GM23338 (cell line): ENCODE data around the gene SRP54. TPM values are rescaled to one million over a fixed set of nuclear protein-coding genes. Genes with fewer than 3 reads are reported as not detected.
A peak's percentile ranks its signal among the peaks of the same experiment; 100 is the strongest.

Source experiments
- ATAC-seq: fragments of 200-7000 bp; cut with Tn5 transposase; 3 replicates; pipeline ENCODE4 v1.9.1; 2020
- DNase-seq: peaks from one replicate; pipeline ENCODE4 v3.0.0-alpha.2; 2015; ENCODE audit warnings: low spot score
- H2AFZ ChIP-seq: fragments of 200-600 bp; sonication (generic); 2 replicates; pipeline ENCODE4 v1.8.0; 2016; ENCODE audit warnings: antibody characterized with exemption, mild to moderate bottlenecking, moderate library complexity
- H3F3A ChIP-seq: fragments of 200-600 bp; sonication (generic); replicated peaks from 2 replicates; pipeline ENCODE4 v1.8.0; 2017; ENCODE audit warnings: antibody characterized with exemption, mixed run types, low read depth
- H3K27ac ChIP-seq: fragments of 200-600 bp; sonication (generic); 2 replicates; pipeline ENCODE4 v1.6.1; 2016; ENCODE audit warnings: low read depth
- H3K27me3 ChIP-seq: fragments of 200-600 bp; sonication (generic); 2 replicates; pipeline ENCODE4 v1.8.0; 2016; ENCODE audit warnings: mild to moderate bottlenecking, mixed run types, moderate library complexity; ENCODE audit not compliant: insufficient read depth
- H3K36me3 ChIP-seq: fragments of 200-600 bp; sonication (generic); 2 replicates; pipeline ENCODE4 v1.8.0; 2016; ENCODE audit warnings: mild to moderate bottlenecking; ENCODE audit not compliant: insufficient read depth
- H3K4me1 ChIP-seq: fragments of 200-600 bp; sonication (generic); 2 replicates; pipeline ENCODE4 v1.8.0; 2016; ENCODE audit warnings: mild to moderate bottlenecking, moderate library complexity; ENCODE audit not compliant: insufficient read depth
- H3K4me2 ChIP-seq: fragments of 200-600 bp; sonication (generic); 2 replicates; pipeline ENCODE4 v1.7.1; 2017; ENCODE audit warnings: mixed run types
- H3K4me3 ChIP-seq: fragments of 200-600 bp; sonication (generic); 2 replicates; pipeline ENCODE4 v1.6.1; 2016; ENCODE audit warnings: mixed run types
- H3K79me2 ChIP-seq: fragments of 200-600 bp; sonication (generic); replicated peaks from 2 replicates; pipeline ENCODE4 v1.8.0; 2017; ENCODE audit warnings: mild to moderate bottlenecking; ENCODE audit not compliant: insufficient read depth
- H3K9me2 ChIP-seq: fragments of 200-600 bp; sonication (generic); 2 replicates; pipeline ENCODE4 v1.8.0; 2017; ENCODE audit not compliant: insufficient read depth
- H4K20me1 ChIP-seq: fragments of 200-600 bp; sonication (generic); replicated peaks from 2 replicates; pipeline ENCODE4 v1.8.0; 2017; ENCODE audit warnings: mild to moderate bottlenecking; ENCODE audit not compliant: insufficient read depth
- H3K27ac Mint-ChIP-seq: 2 replicates; pipeline ENCODE4 v1.8.0; 2020; ENCODE audit warnings: inconsistent platforms, mild to moderate bottlenecking, moderate library complexity, mixed read lengths
- H3K27me3 Mint-ChIP-seq: 3 replicates; pipeline ENCODE4 v1.8.0; 2022; ENCODE audit warnings: low read depth, mild to moderate bottlenecking, moderate library complexity, mixed read lengths, inconsistent platforms; ENCODE audit not compliant: insufficient read depth, poor library complexity
- H3K36me3 Mint-ChIP-seq: 3 replicates; pipeline ENCODE4 v1.8.0; 2021; ENCODE audit warnings: low read depth, mild to moderate bottlenecking, inconsistent platforms, moderate library complexity, mixed read lengths
- H3K4me1 Mint-ChIP-seq: 3 replicates; pipeline ENCODE4 v1.8.0; 2020; ENCODE audit warnings: mild to moderate bottlenecking, inconsistent platforms, mixed read lengths
- H3K4me3 Mint-ChIP-seq: 3 replicates; pipeline ENCODE4 v1.8.0; 2021; ENCODE audit warnings: moderate library complexity, mild to moderate bottlenecking, inconsistent platforms, mixed read lengths
- H3K9me3 Mint-ChIP-seq: 3 replicates; pipeline ENCODE4 v1.8.0; 2020; ENCODE audit warnings: moderate library complexity, mild to moderate bottlenecking, inconsistent platforms, mixed read lengths
- CREB1 ChIP-seq: fragments of 250-450 bp; sonication (Bioruptor Pico); IDR thresholded peaks from 2 replicates; pipeline ENCODE4 v1.5.0; 2020; ENCODE audit warnings: low read depth, mild to moderate bottlenecking, moderate library complexity
- CTCF ChIP-seq, 2 experiments: fragments of 200-600 bp in 1 of 2; sonication (generic) in 1 of 2; conservative IDR thresholded peaks; 2 replicates each; pipeline versions ENCODE4 v1.5.1 to v1.6.1; 2016 to 2017; ENCODE audit warnings: antibody characterized with exemption in 2 of 2, low read depth in 2 of 2, mild to moderate bottlenecking in 2 of 2, moderate library complexity in 1 of 2
- EZH2 ChIP-seq: fragments of 200-600 bp; sonication (generic); IDR thresholded peaks from one replicate; pipeline ENCODE4 v1.8.0; 2017; ENCODE audit warnings: antibody characterized with exemption, mild to moderate bottlenecking, low read depth; ENCODE audit not compliant: unreplicated experiment
- EZH2phosphoT487 ChIP-seq: fragments of 200-600 bp; sonication (generic); IDR thresholded peaks from one replicate; pipeline ENCODE4 v1.8.1; 2018; ENCODE audit warnings: antibody characterized with exemption; ENCODE audit not compliant: unreplicated experiment
- JUNB ChIP-seq: IDR thresholded peaks from one replicate; pipeline ENCODE4 v1.6.1; 2016; ENCODE audit warnings: antibody characterized with exemption; ENCODE audit not compliant: unreplicated experiment
- POLR2AphosphoS5 ChIP-seq: IDR thresholded peaks from 2 replicates; pipeline ENCODE4 v1.6.1; 2016; ENCODE audit warnings: antibody characterized with exemption, low read depth
- ZNF114 ChIP-seq: fragments of 250-450 bp; sonication (Bioruptor Pico); IDR thresholded peaks from 2 replicates; pipeline ENCODE4 v1.5.0; 2020; ENCODE audit warnings: mild to moderate bottlenecking, moderate library complexity
- ZNF331 ChIP-seq: fragments of 250-450 bp; sonication (Bioruptor Pico); IDR thresholded peaks from 2 replicates; pipeline ENCODE4 v1.5.0; 2020; ENCODE audit warnings: low read depth, mild to moderate bottlenecking, moderate library complexity
- ZNF462 ChIP-seq: fragments of 250-450 bp; sonication (Bioruptor Pico); IDR thresholded peaks from 2 replicates; pipeline ENCODE4 v1.5.0; 2020; ENCODE audit warnings: mild to moderate bottlenecking, moderate library complexity
- long read RNA-seq: library from polyadenylated mRNA; unstranded; transcript quantifications from one replicate; pipeline ENCODE4 v2.0.0, GENCODE V29; 2020; ENCODE audit not compliant: unreplicated experiment
- polyA plus RNA-seq: library from polyadenylated mRNA; unstranded; fragments of >200 nt; fragmentation: Nextera tagmentation; extraction: Ambion mirVana; gene quantifications from 2 replicates; pipeline ENCODE4 v1.2.1, GENCODE V29; 2016
- total RNA-seq: library from RNA; depleted of rRNA; stranded (reverse); fragments of >200 nt; shearing (Covaris generic); gene quantifications from 2 replicates; pipeline ENCODE4 v1.2.3, GENCODE V29; 2014; rRNA removed
- TF ChIP-seq, protein P1 (sequence below): IDR thresholded peaks from 2 replicates; pipeline ENCODE4 v1.6.1; 2016; ENCODE audit warnings: antibody characterized with exemption

SRP54 gene
- 61.6 and 77.5 TPM in 2 replicates for total RNA-seq
- 53.4 and 60.4 TPM in 2 replicates for polyA plus RNA-seq
- long read RNA-seq, transcript SRP54-201 (16 exons, 2,279 nt), result major isoform, 50 of 68 reads
- long read RNA-seq, partial matches to known transcripts, result 10 of 68 reads
- long read RNA-seq, other reads (novel, unspliced or antisense), result 6 of 68 reads

DNA sequence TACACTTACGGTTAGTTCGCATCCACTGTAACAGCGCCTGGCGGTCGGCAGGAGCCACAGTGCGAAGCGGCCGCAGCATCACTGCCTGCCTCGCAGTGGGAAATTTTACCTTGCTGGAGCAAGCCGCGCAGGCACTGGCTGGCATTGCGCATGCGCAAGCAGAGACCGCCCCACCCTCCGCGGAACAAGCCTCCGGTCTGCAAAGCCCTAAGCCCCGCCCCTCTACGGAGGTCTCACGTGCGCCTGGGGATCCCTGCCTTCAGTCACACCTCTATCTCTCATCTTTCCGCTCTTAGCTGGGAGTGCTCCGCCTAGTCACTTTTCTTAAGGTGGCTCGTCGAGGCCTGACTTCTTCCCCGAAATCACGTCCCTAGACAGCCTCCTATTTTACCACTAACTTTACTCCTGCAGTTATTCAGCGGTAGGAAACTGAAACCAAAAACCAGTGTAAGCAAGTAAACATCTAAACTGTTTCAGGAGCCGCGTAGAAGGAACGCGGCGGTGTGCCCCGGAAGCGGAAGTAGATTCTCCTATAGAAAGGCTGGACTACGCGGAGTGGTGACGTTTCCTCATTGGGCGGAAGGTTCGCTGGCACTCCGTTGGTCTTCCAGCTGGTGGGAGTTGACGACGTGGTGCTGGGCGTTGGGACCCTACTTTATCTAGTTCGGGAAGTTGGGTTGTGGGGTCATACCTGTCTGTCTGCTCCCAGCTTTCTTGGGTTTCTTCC lies at the start of gene SRP54:
Gene SRP54, plus strand, starts transcription at position 572 of the 727 bp plus-strand sequence. CDS start 13,718 bp downstream, outside the sequence.
- Histone ChIP-seq H3K4me3 (peak within 1 kb of the TSS; percentile 58), H3K79me2 (peaks cover 84% of the 10 kb centered on the region), H3K9me2 (no peaks in the 10 kb centered on the region), H3K4me1 (peaks cover 10% of the 10 kb centered on the region), H3K36me3 (no peaks in the 10 kb centered on the region), H2AFZ (peak within 1 kb of the TSS; percentile 80), H3F3A (peaks cover 8% of the 10 kb centered on the region; the same call in 1 of the 2 replicates), H3K27ac (peak within 1 kb of the TSS; percentile 98), H3K27me3 (no peaks in the 10 kb centered on the region), H4K20me1 (no peaks in the 10 kb centered on the region), H3K4me2 (peak within 1 kb of the TSS; percentile 93)
- H3K4me3 Mint-ChIP-seq, result no peak within 1 kb of the TSS
- DNase-seq, result peak; percentile 100
- H3K27me3 Mint-ChIP-seq, result peaks cover 10% of the 10 kb centered on the region
- H3K9me3 Mint-ChIP-seq, result no peaks in the 10 kb centered on the region
- H3K36me3 Mint-ChIP-seq, result peaks cover 4% of the 10 kb centered on the region; the same call in 1 of the 3 replicates
- ATAC-seq, result peak; percentile 88
- TF ChIP-seq POLR2AphosphoS5, result peak; percentile 87
- no peak for TF ChIP-seq CTCF (conservative IDR thresholded peaks at IDR 0.05; ENCODE audit: low read depth in 2 of 2)
- no peak for TF ChIP-seq ZNF331 (CRISPR knock-in tag)
- TF ChIP-seq CREB1, result peak; percentile 85
- TF ChIP-seq, protein P1, sequence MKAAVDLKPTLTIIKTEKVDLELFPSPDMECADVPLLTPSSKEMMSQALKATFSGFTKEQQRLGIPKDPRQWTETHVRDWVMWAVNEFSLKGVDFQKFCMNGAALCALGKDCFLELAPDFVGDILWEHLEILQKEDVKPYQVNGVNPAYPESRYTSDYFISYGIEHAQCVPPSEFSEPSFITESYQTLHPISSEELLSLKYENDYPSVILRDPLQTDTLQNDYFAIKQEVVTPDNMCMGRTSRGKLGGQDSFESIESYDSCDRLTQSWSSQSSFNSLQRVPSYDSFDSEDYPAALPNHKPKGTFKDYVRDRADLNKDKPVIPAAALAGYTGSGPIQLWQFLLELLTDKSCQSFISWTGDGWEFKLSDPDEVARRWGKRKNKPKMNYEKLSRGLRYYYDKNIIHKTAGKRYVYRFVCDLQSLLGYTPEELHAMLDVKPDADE, result peak; percentile 85
- no peak within 1 kb of the TSS for H3K27ac Mint-ChIP-seq
- H3K4me1 Mint-ChIP-seq, result peaks cover 18% of the 10 kb centered on the region

- peaks cover 3% of the 10 kb centered on the region for H3K27me3 Mint-ChIP-seq
- H3K36me3 ChIP-seq, result no peaks in the 10 kb centered on the region
- H3K9me3 Mint-ChIP-seq, result no peaks in the 10 kb centered on the region
- DNase-seq (no peak), ATAC-seq (no peak)
- no peaks in the 10 kb centered on the region for H4K20me1 ChIP-seq
- H3K27ac Mint-ChIP-seq, result no peak overlapping the region
- H3K4me1 Mint-ChIP-seq, result no peaks in the 10 kb centered on the region
- H3K79me2 ChIP-seq, result no peaks in the 10 kb centered on the region
- H3F3A ChIP-seq, result no peaks in the 10 kb centered on the region
- H3K27ac ChIP-seq, result no peak overlapping the region
- no peak overlapping the region for H2AFZ ChIP-seq
- no peak overlapping the region for H3K4me3 Mint-ChIP-seq
- H3K4me2 ChIP-seq, result no peak overlapping the region
- no peaks in the 10 kb centered on the region for H3K4me1 ChIP-seq
- H3K27me3 ChIP-seq, result no peaks in the 10 kb centered on the region
- no peaks in the 10 kb centered on the region for H3K9me2 ChIP-seq
- no peaks in the 10 kb centered on the region for H3K36me3 Mint-ChIP-seq
- no peak overlapping the region for H3K4me3 ChIP-seq
- no peak for TF ChIP-seq ZNF114 (CRISPR knock-in tag)
- TF ChIP-seq JUNB, result no peak
- TF ChIP-seq ZNF462 (CRISPR knock-in tag), result no peak
- no peak for TF ChIP-seq EZH2phosphoT487
- no peak for TF ChIP-seq EZH2
- TF ChIP-seq, protein P1, result no peak
Measured at GRCh38 chr14:34933301-34933700, 49.5 kb upstream of the SRP54 start.
